Measurements from ENCODE around the gene AGPAT2. TPM values are rescaled to one million over a fixed set of nuclear protein-coding genes. Genes with fewer than 3 reads are reported as not detected.

The AGPAT2 gene
- total RNA-seq, 1 experiment from 2014 or later, result 40.4 TPM

- no peak for TF ChIP-seq CTCF (IDR thresholded peaks at IDR 0.05; ENCODE audit: unreplicated experiment)
- no peak for DNase-seq
- Mint-ChIP-seq H3K4me1 (ENCODE audit: low read depth, unreplicated experiment) (peaks cover 29% of the 10 kb centered on the region), H3K36me3 (ENCODE audit: insufficient read depth, unreplicated experiment) (peaks cover 13% of the 10 kb centered on the region), H3K27ac (ENCODE audit: unreplicated experiment) (no peak overlapping the region), H3K4me3 (ENCODE audit: low read depth, unreplicated experiment) (no peak overlapping the region), H3K27me3 (ENCODE audit: unreplicated experiment) (no peaks in the 10 kb centered on the region), H3K9me3 (ENCODE audit: low read depth, unreplicated experiment) (no peaks in the 10 kb centered on the region)
- no TSS peak for BruUV-seq (replicated peaks)
- CTCF ChIA-PET, result no interaction called here
- intact Hi-C loops (cut with micrococcal nuclease; ENCODE audit: unreplicated experiment), result no loop called here
Measured at GRCh38 chr9:136696502-136696901, 9.2 kb upstream of the AGPAT2 start.

GRCh38 chr9:136695955-136696354, 8.7 kb upstream of the AGPAT2 start:
- intact Hi-C loops (cut with micrococcal nuclease; ENCODE audit: unreplicated experiment), result no loop called here
- Mint-ChIP-seq H3K4me1 (ENCODE audit: low read depth, unreplicated experiment) (peaks cover 29% of the 10 kb centered on the region), H3K36me3 (ENCODE audit: insufficient read depth, unreplicated experiment) (peaks cover 18% of the 10 kb centered on the region), H3K27me3 (ENCODE audit: unreplicated experiment) (no peaks in the 10 kb centered on the region), H3K27ac (ENCODE audit: unreplicated experiment) (no peak overlapping the region), H3K4me3 (ENCODE audit: low read depth, unreplicated experiment) (no peak overlapping the region), H3K9me3 (ENCODE audit: low read depth, unreplicated experiment) (no peaks in the 10 kb centered on the region)
- CTCF ChIA-PET, result no interaction called here
- BruUV-seq (replicated peaks), result no TSS peak
- no peak for TF ChIP-seq CTCF (IDR thresholded peaks at IDR 0.05; ENCODE audit: unreplicated experiment)
- DNase-seq, result no peak

- H3K27ac Mint-ChIP-seq (ENCODE audit: unreplicated experiment), result no peak overlapping the region
- H3K4me1 Mint-ChIP-seq (ENCODE audit: low read depth, unreplicated experiment), result peaks cover 30% of the 10 kb centered on the region
Measured at GRCh38 chr9:136695435-136695895, 8.2 kb upstream of the AGPAT2 start.

GRCh38 chr9:136694872-136695247, 7.6 kb upstream of the AGPAT2 start:
- no TSS peak for BruUV-seq (replicated peaks)
- no peak overlapping the region for H3K27ac Mint-ChIP-seq (ENCODE audit: unreplicated experiment)
- TF ChIP-seq CTCF (IDR thresholded peaks at IDR 0.05; ENCODE audit: unreplicated experiment), result no peak
- H3K9me3 Mint-ChIP-seq (ENCODE audit: low read depth, unreplicated experiment), result no peaks in the 10 kb centered on the region
- no peaks in the 10 kb centered on the region for H3K27me3 Mint-ChIP-seq (ENCODE audit: unreplicated experiment)
- H3K4me3 Mint-ChIP-seq (ENCODE audit: low read depth, unreplicated experiment), result peak overlapping the region; percentile 17
- intact Hi-C loops (cut with micrococcal nuclease; ENCODE audit: unreplicated experiment), result no loop called here
- H3K36me3 Mint-ChIP-seq (ENCODE audit: insufficient read depth, unreplicated experiment), result peaks cover 18% of the 10 kb centered on the region
- DNase-seq, result no peak
- CTCF ChIA-PET, result no interaction called here
- peaks cover 36% of the 10 kb centered on the region for H3K4me1 Mint-ChIP-seq (ENCODE audit: low read depth, unreplicated experiment)

More at GRCh38 chr9:136695435-136695895, 8.2 kb upstream of the AGPAT2 start:
- peaks cover 18% of the 10 kb centered on the region for H3K36me3 Mint-ChIP-seq (ENCODE audit: insufficient read depth, unreplicated experiment)
- CTCF ChIA-PET, result no interaction called here
- TF ChIP-seq CTCF (IDR thresholded peaks at IDR 0.05; ENCODE audit: unreplicated experiment), result no peak
- peak overlapping the region; percentile 17 for H3K4me3 Mint-ChIP-seq (ENCODE audit: low read depth, unreplicated experiment)
- no peaks in the 10 kb centered on the region for H3K27me3 Mint-ChIP-seq (ENCODE audit: unreplicated experiment)
- no peaks in the 10 kb centered on the region for H3K9me3 Mint-ChIP-seq (ENCODE audit: low read depth, unreplicated experiment)
- intact Hi-C loops (cut with micrococcal nuclease; ENCODE audit: unreplicated experiment), result no loop called here
- no TSS peak for BruUV-seq (replicated peaks)
- DNase-seq, result peak; percentile 80

Measured in Calu3 (cell line).